GM19240 (cell line): ENCODE data around the gene GDAP1L1.
"Not testable (repeated sequence)": the region's sequence is repeated elsewhere in the genome, so short reads cannot be mapped to it uniquely, and the experiment has no call there.

Experiments used
- DNase-seq: peaks from one replicate; pipeline ENCODE4 v3.0.0; 2011; ENCODE audit warnings: low spot score; ENCODE audit not compliant: insufficient read length

Gene GDAP1L1

DNA sequence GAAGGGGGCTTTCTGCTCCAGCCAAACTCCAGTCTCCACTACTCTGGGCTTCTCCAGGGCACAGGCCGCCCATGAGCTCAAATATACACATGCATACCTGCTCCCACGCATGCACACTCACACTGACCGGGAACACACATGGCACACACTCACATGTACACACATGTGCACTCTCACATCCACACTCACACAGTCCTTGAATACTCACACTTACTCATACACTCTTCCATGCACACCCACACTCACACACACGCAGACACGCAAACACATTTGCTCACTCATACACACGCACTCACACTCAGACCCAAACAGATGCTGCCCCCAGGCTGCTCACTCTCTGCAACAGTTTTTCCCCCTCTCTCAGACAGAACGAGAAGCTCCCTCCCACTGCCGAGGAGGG is 7.0 kb downstream of the GDAP1L1 start:
- no peak for DNase-seq

DNA sequence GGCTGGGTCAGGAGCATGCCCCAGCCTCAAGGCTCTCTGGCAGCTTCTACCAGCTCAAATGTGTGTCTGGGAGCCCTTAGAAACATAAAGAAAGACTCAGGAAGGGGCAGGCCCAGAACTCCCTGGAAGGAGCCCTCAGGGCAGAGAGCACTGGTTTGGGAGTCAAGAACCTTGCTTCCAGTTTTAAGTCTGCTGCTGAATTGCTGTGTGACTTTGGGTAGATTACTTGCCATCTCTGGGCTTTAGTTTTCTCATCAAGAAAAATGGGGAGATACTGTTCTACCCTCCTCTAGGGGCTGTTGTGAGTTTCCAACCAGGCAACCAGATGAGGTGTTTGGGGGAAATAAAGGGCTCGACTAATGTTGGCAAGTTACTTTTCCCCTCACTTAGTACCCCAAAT is 8.8 kb downstream of the GDAP1L1 start:
- DNase-seq: no peak

- no peak for DNase-seq
Observed at GRCh38 chr20:44256961-44257360, 9.9 kb downstream of the GDAP1L1 start.

GRCh38 chr20:44258226-44258890 is 11.2 kb downstream of the GDAP1L1 start:
- DNase-seq: no peak

DNA sequence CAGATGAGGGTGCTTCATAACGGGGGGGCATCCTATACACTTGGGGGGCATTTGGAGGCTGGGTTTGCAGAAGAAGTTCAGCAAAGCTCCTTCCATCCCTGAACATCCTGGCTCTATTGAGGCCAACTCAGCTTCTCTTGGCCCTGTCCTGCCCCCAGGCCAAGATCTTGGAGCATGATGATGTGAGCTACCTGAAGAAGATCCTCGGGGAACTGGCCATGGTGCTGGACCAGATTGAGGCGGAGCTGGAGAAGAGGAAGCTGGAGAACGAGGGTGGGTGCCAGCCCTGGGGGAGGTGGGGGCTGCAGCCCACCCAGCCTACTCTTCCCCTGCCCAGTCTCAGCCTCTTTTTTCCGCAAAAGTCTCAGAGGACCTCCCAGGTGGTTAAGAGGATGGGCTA is 17.2 kb downstream of the GDAP1L1 start:
- no peak for DNase-seq

- no peak for DNase-seq
Observed at GRCh38 chr20:44268802-44269201, 21.7 kb downstream of the GDAP1L1 start.

- DNase-seq: no peak
Observed at GRCh38 chr20:44271915-44272663, 25.0 kb downstream of the GDAP1L1 start.

DNA sequence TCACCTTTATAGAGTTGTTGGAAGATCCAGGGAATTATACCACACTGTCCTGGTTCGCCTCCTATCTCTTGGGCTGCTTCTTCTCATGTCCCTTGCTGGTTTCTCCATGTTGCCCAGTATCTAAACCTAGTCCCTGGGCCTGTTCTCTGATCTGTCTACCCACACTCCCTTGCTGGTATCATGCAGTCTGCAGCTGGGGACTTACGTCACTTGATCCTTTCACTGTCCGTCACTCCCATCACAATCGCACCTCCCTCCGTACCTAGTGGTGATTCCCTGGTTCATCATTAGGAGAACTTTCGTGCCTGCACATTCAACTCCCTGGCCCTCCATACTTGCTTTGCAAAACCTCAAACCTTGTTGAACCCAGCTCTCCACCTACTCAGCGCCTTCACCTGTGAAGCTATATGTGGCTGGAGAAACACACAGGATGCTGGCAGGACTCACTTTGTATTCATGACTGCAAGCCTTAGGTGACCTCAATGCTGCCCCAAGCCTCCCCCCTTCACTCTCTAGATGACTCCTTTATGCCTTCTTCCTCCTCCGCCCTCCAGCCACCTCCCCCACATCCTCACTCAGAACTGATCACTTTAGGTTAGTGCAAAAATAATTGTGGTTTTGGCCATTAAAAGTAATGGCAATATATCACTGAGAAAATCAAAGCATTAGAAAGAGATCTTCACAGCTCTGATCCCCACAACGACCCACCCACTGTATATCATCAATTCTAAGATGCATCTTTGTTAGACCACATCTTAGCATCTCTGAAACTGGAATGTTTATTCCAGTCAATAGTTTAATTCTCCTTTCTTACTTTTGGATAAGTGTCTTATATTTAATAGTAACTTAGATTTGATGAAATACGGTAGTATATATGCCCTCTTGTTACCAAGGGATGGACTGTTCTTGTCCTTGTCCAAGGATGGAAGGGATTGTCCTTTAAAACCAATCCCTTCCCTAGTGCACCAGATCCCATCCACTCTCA is 26.4 kb downstream of the GDAP1L1 start:
- DNase-seq: no peak

DNA sequence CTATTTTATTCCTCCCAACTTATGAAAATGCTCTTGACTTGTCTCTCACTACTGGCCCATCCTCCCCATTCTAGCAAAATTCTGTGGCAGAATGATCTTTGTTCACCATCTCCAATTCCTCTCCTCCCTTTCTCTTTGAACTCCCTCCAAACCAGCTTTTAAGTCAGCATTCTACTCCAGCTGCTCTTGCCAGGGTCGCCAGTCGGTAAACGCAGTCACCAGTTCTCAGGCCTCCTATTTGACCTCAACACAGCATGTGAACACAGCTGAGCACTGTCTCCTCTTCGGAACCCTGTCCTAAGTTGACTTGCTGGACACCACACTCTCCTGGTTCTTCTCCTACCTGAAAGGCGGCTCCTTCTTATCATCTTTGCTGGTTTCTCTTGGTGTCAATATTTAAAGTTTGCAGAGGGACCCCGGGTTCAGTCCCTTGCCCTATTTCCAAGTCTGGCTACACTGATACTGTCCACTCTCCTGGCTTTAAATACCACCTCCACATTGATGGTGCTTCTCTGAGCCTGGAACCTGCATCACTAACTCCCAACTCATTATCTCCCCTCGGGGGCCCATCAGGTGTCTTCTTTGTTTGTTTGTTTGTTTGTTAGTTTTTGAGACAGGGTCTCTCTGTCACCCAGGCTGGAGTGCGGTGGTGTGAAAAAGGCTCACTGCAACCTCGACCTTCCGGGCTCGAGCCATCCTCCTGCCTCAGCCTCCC is 27.4 kb downstream of the GDAP1L1 start:
- DNase-seq: no peak

DNA sequence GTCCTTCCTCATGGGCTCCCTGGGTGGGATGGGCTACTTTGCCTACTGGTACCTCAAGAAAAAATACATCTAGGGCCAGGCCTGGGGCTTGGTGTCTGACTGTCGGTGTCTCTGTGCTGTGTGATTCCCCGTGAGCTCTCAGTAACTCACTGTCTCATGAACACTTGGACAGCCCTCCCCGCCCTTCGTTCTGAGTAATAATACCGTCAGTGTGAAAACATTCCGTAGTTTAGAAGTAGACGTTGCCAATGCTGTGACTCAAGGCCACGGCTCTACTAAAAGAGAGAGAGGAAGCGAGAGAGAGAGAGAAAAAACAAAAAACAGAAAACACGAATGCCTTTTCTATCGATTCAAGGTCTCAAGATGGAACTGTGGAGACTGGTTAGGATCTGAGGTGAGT is 32.1 kb downstream of the GDAP1L1 start:
- DNase-seq: no peak

GRCh38 chr20:44280387-44280786 is 33.3 kb downstream of the GDAP1L1 start:
- no peak for DNase-seq

DNA sequence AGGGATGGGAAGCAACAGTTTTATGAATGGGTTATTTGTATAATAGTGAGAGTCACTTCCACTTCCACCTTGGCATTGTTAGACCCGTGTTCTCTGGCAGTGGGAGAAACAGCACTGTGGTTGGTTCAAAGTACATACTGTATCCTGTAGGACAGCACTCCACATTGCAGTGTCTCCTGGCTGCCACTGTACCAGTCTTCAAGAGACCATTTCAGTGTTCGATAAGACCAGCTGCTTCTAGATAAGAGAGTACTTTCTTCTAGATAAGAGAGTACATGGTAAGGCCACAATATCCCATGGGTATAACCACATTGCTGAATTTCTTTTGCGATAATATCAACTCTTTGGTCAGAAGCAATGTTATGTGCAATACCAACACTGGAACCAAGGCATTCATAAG is 35.1 kb downstream of the GDAP1L1 start:
- no peak for DNase-seq

GRCh38 chr20:44284032-44284431 is 36.9 kb downstream of the GDAP1L1 start:
- no peak for DNase-seq

DNA sequence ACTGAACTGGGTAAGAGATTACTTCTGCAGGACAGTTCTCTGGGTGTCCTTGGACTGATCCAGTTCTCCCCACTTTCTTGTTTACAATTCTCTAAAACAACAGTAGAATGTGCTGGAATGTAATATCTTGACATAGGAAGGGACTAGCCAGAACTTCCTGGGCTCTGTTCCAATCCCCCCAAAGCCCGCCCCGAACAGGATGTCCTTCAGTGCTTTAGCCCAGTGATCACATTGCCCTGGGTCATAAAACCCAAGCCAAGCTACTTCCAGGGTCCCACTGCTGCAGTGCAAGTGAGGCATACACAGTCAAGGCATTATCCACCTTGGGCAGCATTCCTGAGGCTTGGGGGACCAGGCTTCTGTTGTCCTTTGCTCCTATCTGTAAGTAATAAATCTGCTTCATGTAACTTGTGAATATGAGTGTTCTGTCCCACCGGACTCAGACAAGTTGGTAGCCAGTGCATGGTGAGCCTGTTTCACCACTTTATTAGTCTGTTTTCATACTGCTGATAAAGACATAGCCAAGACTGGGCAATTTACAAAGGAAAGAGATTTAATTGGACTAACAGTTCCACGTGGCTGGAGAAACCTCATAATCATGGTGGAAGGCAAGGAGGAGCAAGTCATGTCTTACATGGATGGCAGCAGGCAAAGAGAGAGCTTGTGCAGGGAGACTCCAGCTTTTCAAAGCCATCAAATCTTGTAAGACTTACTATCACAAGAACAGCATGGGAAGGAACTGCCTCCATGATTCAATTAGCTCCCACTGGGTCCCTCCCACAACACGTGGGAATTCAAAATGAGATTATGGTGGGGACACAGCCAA is 40.4 kb downstream of the GDAP1L1 start:
- no peak for DNase-seq

GRCh38 chr20:44288252-44288651 is 41.1 kb downstream of the GDAP1L1 start:
- DNase-seq: no peak

DNA sequence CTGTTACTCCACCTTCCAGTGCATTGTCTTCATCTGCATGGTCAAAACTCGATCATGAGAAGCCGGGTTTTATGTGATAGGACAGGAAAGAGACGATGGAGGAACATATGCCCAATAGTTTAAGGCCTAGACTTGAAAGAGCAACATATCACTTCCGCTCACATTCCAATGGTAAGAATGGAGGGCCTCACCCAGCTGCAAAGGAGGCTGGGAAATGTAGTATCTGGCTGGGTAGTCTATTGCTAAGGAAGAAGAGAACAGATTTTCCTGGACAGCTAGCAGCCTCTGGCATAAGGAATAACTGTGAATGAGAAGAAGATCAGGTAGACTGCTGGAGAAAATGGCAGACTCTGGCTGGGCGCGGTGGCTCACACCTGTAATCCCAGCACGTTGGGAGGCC is 44.6 kb downstream of the GDAP1L1 start:
- DNase-seq: no peak

DNA sequence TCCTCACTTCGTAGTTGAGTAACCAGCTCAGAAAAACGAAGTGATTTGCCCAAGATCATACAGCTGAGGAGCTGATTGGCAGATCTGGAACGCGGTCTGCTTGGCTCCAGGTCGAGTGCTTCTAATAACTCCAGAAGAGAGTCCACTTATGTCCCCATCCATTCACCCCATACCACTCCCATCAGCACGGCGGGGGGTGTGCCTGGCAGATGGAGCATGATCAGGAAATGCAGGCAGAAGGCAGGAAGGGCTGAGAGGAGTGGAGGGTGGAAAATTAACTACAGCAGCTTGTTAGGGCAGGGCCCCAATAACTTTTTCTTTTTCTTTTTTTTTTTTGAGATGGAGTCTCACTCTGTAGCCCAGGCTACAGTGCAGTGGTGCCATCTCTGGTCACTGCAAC is 48.9 kb downstream of the GDAP1L1 start:
- DNase-seq: no peak

DNA sequence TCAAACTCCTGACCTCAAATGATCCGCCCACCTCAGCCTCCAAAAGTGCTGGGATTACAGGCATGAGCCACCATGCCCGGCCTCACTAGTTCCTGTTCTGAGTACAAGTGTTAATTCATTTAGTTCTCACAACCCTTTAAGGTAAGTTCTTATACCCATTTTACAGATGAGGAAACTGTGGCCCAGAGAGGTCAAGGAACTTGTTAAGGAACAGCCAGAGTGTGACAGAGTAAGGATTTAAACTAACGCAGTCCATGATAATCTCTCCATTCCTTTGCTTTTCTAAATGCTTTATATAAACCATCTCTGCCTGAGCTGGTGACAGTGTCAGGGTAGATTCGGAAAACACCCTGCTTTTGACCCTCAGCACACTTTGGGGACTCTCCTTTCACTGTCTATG is 50.6 kb downstream of the GDAP1L1 start:
- no peak for DNase-seq

GRCh38 chr20:44299011-44299535 is 52.0 kb downstream of the GDAP1L1 start:
- not testable (repeated sequence) for DNase-seq

DNA sequence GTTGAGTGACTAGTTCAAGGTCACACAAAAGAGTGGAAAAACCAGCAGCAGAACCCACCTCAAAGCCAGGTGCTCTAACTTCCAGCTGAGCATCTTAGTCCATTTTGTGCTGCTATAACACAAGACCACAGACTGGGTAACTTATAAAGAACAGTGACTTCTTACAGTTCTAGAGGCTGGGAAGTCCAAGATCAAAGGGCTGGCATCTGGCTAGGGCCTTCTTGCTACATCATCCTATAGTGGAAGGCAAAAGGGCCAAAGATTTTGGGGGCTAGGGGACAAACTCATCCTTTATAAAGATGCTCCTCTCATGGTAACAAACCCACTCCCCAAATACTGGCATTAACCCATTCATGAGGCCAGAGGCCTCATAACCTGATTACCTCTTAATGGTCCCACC is 54.2 kb downstream of the GDAP1L1 start:
- no peak for DNase-seq
